HG03342 (cell line): ENCODE data around the gene SLC6A17.

Experiments
- ATAC-seq: cut with Tn5 transposase; IDR thresholded peaks from one replicate; pipeline ENCODE4 v1.9.1; 2021; ENCODE audit warnings: mild to moderate bottlenecking, moderate library complexity; ENCODE audit not compliant: unreplicated experiment

Gene SLC6A17

GRCh38 chr1:110216844-110217444 lies 66.7 kb downstream of the SLC6A17 start:
- no peak for ATAC-seq

- ATAC-seq, result no peak
These were observed 67.8 kb downstream of the SLC6A17 start for GRCh38 chr1:110218137-110218536.

- ATAC-seq, result no peak
These were observed 68.4 kb downstream of the SLC6A17 start for GRCh38 chr1:110218739-110219138.

GRCh38 chr1:110220324-110220723 lies 70.0 kb downstream of the SLC6A17 start:
- ATAC-seq, result no peak

GRCh38 chr1:110221119-110221518 lies 70.8 kb downstream of the SLC6A17 start:
- ATAC-seq, result no peak

GRCh38 chr1:110223127-110223526 lies 72.8 kb downstream of the SLC6A17 start:
- no peak for ATAC-seq

GRCh38 chr1:110223581-110223980 lies 73.3 kb downstream of the SLC6A17 start:
- no peak for ATAC-seq

- no peak for ATAC-seq
These were observed 74.1 kb downstream of the SLC6A17 start for GRCh38 chr1:110224240-110224995.

- ATAC-seq, result no peak
These were observed 74.9 kb downstream of the SLC6A17 start for GRCh38 chr1:110225212-110225611.

- ATAC-seq, result no peak
These were observed 75.6 kb downstream of the SLC6A17 start for GRCh38 chr1:110225756-110226404.

- ATAC-seq, result no peak
These were observed 77.5 kb downstream of the SLC6A17 start for GRCh38 chr1:110227774-110228173.

GRCh38 chr1:110228381-110228780 lies 78.1 kb downstream of the SLC6A17 start:
- ATAC-seq, result no peak

- no peak for ATAC-seq
These were observed 78.6 kb downstream of the SLC6A17 start for GRCh38 chr1:110228869-110229268.

- ATAC-seq, result no peak
These were observed 79.2 kb downstream of the SLC6A17 start for GRCh38 chr1:110229348-110230001.

- no peak for ATAC-seq
These were observed 80.3 kb downstream of the SLC6A17 start for GRCh38 chr1:110230381-110231199.

- ATAC-seq, result no peak
These were observed 83.6 kb downstream of the SLC6A17 start for GRCh38 chr1:110233861-110234260.

- no peak for ATAC-seq
These were observed 84.4 kb downstream of the SLC6A17 start for GRCh38 chr1:110234691-110235090.

- ATAC-seq, result no peak
These were observed 85.0 kb downstream of the SLC6A17 start for GRCh38 chr1:110235181-110235833.

- ATAC-seq, result no peak
These were observed 85.8 kb downstream of the SLC6A17 start for GRCh38 chr1:110235834-110236682.
